Psoas muscle (tissue), 8 donors: ENCODE data around the gene ZNF688. TPM values are rescaled to one million over a fixed set of nuclear protein-coding genes. Genes with fewer than 3 reads are reported as not detected.

Experiments used
- ATAC-seq, 4 donors: fragments of 200-7000 bp; cut with Tn5 transposase; one replicate each; pipeline ENCODE4 v1.9.1; 2020; ENCODE audit warnings: moderate library complexity in 3 of 4, mild to moderate bottlenecking in 2 of 4
- DNase-seq, 2 donors: peaks; one replicate each; pipeline ENCODE4 v3.0.0-alpha.2; 2020
- H3K27ac ChIP-seq: fragments of 200-600 bp; one replicate; pipeline ENCODE4 v1.8.0; 2022
- H3K27me3 ChIP-seq, 3 donors: fragments of 200-600 bp in 1 of 3; one replicate each; pipeline versions ENCODE4 v1.6.1 to v1.8.0; 2013 to 2022; ENCODE audit warnings: low read length in 2 of 3, mild to moderate bottlenecking in 2 of 3, moderate library complexity in 1 of 3; ENCODE audit not compliant: insufficient read depth in 3 of 3
- H3K36me3 ChIP-seq, 2 donors: fragments of 200-600 bp in 1 of 2; one replicate each; pipeline versions ENCODE4 v1.6.1 to v1.8.0; 2013 to 2022; ENCODE audit warnings: low read depth in 1 of 2, mild to moderate bottlenecking in 1 of 2, moderate library complexity in 1 of 2; ENCODE audit not compliant: insufficient read depth in 1 of 2
- H3K4me1 ChIP-seq: fragments of 200-600 bp; one replicate; pipeline ENCODE4 v1.8.0; 2022
- H3K4me3 ChIP-seq: fragments of 200-600 bp; one replicate; pipeline ENCODE4 v1.8.0; 2022; ENCODE audit warnings: mild to moderate bottlenecking
- H3K9me3 ChIP-seq: fragments of 200-600 bp; one replicate; pipeline ENCODE4 v1.8.0; 2022
- WGBS, 3 donors: extraction: QIAGEN DNeasy Blood & Tissue Kit; methylation state at CpG; one replicate each; pipeline versions ENCODE4 v1.1.6 to v1.1.7; 2013; 5-methylcytosine and 5-hydroxymethylcytosine counted together
- intact Hi-C, 2 donors: fragments of 100-400 bp; cut with DNase I; formaldehyde crosslinking; loops; one replicate each; pipeline versions ENCODE4 v1.11.0 to v1.14.2; 2022
- polyA plus RNA-seq, 3 donors: library from polyadenylated mRNA; stranded (reverse); fragments of 200-250 nt; gene quantifications; one replicate each; pipeline ENCODE4 v1.2.3, GENCODE V29; 2013
- total RNA-seq, 4 donors: library from RNA; stranded (reverse); fragmentation: NEBNext Ultra II Directional in 2 of 4; extraction: Animal tissue kit (Norgen Biotek cat#: 25700) in 2 of 4; gene quantifications; one replicate each; pipeline versions ENCODE4 v1.2.1 to v1.2.4, GENCODE V29; 2021 to 2023
- TF ChIP-seq, protein P1 (sequence below): fragments of 200-600 bp; IDR thresholded peaks from one replicate; pipeline ENCODE4 v1.8.0; 2022; ENCODE audit warnings: antibody characterized with exemption
- donor health status: healthy with polysubstance abuse.
- donor health status: DM: no; HTN: no; CAD: no; lungs with moderate emphysema.
- donor health status: Bipolar disorder and iron deficiency.
- donor health status: healthy.
- donor health status: DM: yes; HTN: yes; CAD: no.
- donor health status: DM: no; HTN: no; CAD: no.
- donor health status: DM: no; HTN: no; CAD: no.
- donor health status: DM: yes; HTN: yes; CAD: no.

Gene ZNF688
- total and polyA plus RNA-seq, 7 donors, result 11.1 to 21.2 (median 14.9) TPM

DNA sequence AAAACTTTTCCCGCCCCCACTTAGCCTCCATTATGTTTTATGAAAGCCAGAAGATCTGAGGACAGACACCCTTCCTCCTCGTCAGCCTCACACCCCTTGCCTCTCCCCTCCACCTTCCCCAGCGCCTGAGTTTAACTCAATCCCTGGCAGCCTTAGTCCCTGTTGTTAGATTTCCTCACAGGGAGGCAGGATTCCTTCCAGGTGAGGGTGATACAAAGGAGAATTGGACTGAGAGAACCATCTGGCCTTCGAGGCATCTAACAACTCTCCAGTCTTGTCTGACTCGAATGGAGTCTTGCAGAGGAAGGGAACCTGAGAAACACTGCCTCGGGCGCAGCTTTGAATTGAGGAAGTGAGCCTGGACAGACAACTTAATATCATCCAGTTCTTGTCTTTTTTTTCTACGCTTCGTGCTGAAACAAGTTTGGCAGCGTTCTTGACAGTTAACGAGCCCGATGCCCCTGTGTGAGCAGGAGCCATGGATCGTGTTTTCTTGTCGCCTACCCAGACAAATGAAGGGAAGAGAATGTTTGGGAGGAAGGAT, 43.8 kb downstream of the ZNF688 start:
- ATAC-seq (no peak), DNase-seq (peak in 1 of 2 donors; percentile 40)
- H3K27ac ChIP-seq, result peak overlapping the region; percentile 99
- peaks cover 17% of the 10 kb centered on the region for H3K4me1 ChIP-seq
- no peaks in the 10 kb centered on the region for H3K27me3 ChIP-seq
- 24 to 28% (median 25%) methylated on average over 14 of the region's 14 CpGs for WGBS, 3 donors
- peaks cover 4 to 35% of the 10 kb centered on the region in 2 donors for H3K36me3 ChIP-seq
- TF ChIP-seq, protein P1, sequence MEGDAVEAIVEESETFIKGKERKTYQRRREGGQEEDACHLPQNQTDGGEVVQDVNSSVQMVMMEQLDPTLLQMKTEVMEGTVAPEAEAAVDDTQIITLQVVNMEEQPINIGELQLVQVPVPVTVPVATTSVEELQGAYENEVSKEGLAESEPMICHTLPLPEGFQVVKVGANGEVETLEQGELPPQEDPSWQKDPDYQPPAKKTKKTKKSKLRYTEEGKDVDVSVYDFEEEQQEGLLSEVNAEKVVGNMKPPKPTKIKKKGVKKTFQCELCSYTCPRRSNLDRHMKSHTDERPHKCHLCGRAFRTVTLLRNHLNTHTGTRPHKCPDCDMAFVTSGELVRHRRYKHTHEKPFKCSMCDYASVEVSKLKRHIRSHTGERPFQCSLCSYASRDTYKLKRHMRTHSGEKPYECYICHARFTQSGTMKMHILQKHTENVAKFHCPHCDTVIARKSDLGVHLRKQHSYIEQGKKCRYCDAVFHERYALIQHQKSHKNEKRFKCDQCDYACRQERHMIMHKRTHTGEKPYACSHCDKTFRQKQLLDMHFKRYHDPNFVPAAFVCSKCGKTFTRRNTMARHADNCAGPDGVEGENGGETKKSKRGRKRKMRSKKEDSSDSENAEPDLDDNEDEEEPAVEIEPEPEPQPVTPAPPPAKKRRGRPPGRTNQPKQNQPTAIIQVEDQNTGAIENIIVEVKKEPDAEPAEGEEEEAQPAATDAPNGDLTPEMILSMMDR, result no peak
- H3K4me3 ChIP-seq, result peak overlapping the region; percentile 93
- intact Hi-C loops, result loop anchor here (1.0 to 5.0 kb wide), 4 partner anchors 45 to 130 kb away; partner anchors contain the start of genes SEPHS2 (in 2 of the 2), FBRS (in 1 of the 2) and ZNF688 (in 1 of the 2)
- no peaks in the 10 kb centered on the region for H3K9me3 ChIP-seq

DNA sequence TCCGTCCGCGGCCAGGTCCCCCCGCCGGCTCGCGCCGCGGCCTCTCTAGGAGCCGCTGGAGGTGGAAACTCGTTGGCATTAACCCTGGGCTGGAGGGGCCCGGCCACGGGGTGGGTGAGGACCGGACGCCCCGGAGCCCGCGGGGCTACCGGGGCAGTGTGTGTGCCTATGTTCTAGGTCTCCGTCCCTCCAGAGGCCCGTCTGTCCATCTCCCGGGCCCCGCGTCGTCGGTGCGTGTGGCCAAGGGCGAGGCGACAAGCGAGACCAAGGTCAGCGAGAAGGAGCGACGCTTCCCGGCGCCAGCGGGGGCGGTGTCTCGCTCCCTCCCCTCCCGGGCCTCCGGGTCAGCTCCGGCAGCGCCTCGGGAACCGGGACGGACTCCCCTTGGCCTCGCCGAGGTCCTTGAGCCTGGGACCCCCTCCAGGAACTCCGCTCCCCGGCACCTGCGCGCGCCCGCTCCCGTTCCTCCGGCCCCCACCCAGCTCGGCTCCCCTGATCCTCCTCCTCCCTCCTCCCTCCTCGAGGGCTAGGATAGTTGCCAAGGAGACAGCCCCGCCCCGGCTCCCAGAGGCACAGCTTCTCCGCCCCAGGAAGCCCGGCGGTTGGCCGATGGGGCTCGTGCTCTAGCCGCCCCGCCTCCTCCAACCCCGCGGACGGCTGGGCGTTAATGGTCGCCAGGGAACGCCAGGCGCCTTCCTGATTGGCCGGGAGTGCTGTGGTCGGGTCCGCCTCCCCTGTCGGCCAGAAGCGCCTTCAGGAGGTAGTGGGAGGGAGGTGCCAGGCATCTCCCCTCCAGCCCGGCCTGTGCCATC, 44.5 kb downstream of the ZNF688 start:
- Histone ChIP-seq H3K27ac (peak overlapping the region; percentile 99), H3K9me3 (no peaks in the 10 kb centered on the region), H3K4me1 (peaks cover 17% of the 10 kb centered on the region), H3K27me3 (no peaks in the 10 kb centered on the region), H3K4me3 (peak overlapping the region; percentile 93), H3K36me3 (peaks cover 4 to 28% of the 10 kb centered on the region in 2 donors)
- TF ChIP-seq, protein P1, result peak; percentile 32
- peak; percentile 91 to 93 (median 92) for ATAC-seq
- peak; percentile 99 for DNase-seq
- 0 to 1% (median 1%) methylated on average over 61 to 79 of the region's 79 CpGs for WGBS, 3 donors
- intact Hi-C loops, result loop anchor here (1.0 to 5.0 kb wide), 4 partner anchors 45 to 130 kb away; partner anchors contain the start of genes SEPHS2 (in 2 of the 2), FBRS (in 1 of the 2) and ZNF688 (in 1 of the 2)

DNA sequence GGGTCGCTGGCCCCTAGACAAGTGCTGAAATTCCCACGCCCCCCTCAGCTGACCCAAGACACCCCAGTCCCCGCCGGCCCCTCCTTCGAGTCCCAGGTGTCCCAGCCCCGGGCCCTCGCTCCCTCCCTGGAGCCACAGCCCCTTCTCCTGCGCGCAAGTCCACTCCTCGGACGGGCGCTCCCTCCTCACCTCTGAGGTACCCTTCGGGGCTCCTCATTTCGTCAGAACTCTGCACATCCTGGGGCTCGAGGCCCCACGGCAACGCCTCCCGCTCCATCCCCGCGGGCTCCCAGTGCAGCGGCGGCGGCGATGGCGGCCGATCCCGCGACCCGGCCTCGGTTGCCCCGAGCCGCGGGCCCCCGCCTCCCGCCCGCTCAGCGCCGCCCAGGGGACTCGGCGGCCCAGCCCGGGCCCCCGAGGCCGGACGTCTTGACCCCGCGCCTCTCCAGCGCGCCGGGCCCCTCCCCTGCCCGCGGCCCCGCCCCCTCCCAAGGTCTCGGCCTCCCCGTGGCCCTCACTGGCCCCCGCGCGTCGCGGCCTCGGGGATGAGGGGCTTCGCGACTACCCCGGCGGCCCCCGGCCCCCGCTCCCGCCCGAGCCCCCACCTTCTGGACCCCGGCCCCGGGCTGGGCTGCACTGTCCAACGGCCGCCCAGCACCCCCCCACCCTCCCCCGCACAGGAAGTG, 45.2 kb downstream of the ZNF688 start, which contains the start of gene ZNF768:
Gene ZNF768, minus strand, starts transcription at position 430 of the 686 bp plus-strand sequence. Its CDS starts 153 bp downstream, at position 277.
- Histone ChIP-seq H3K27ac (peak within 1 kb of the TSS; percentile 99), H3K4me1 (peaks cover 17% of the 10 kb centered on the region), H3K27me3 (no peaks in the 10 kb centered on the region), H3K36me3 (peaks cover 4 to 20% of the 10 kb centered on the region in 2 donors), H3K9me3 (no peaks in the 10 kb centered on the region), H3K4me3 (peak within 1 kb of the TSS; percentile 93)
- DNase-seq, result peak; percentile 53 to 69
- ATAC-seq, result peak; percentile 48 to 56 (median 51)
- intact Hi-C loops, result loop anchor here (5.0 kb wide), 3 partner anchors 46 to 131 kb away; partner anchors contain the start of genes FBRS (in 1 of the 2), SEPHS2 (in 1 of the 2) and ZNF688 (in 1 of the 2)
- TF ChIP-seq, protein P1, result no peak
- 1 to 2% (median 1%) methylated on average over 39 to 73 of the region's 73 CpGs for WGBS, 3 donors

DNA sequence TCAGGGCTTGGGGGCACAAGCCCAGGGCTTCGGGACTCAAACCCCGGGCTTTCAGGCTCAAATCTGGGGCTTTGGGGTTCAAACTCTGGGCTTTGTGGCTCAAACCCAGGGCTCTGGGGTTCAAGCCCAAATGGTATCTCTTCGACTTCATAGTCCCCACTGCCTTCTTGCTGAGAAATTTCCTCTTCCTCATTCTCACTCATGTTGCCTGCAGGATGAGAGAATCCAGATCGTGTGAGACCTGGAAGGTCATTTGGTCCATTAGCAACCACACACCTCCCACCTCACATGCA, 45.7 kb downstream of the ZNF688 start:
- Histone ChIP-seq H3K27me3 (no peaks in the 10 kb centered on the region), H3K4me3 (peak overlapping the region; percentile 93), H3K9me3 (no peaks in the 10 kb centered on the region), H3K36me3 (peaks cover 4 to 15% of the 10 kb centered on the region in 2 donors), H3K27ac (peak overlapping the region; percentile 99), H3K4me1 (peaks cover 13% of the 10 kb centered on the region)
- ATAC-seq (no peak), DNase-seq (no peak)
- WGBS, 3 donors, result 48 to 55% (median 49%) methylated on average over 4 of the region's 4 CpGs
- intact Hi-C loops, result loop anchor here (5.0 kb wide), 3 partner anchors 47 to 132 kb away; partner anchors contain the start of genes FBRS (in 1 of the 2), SEPHS2 (in 1 of the 2) and ZNF688 (in 1 of the 2)
- TF ChIP-seq, protein P1, result no peak
